ENCODE data around the gene SF3B3. TPM values are rescaled to one million over a fixed set of nuclear protein-coding genes. Genes with fewer than 3 reads are reported as not detected.

SF3B3 gene
- total and polyA plus RNA-seq, 5 donors, result 67.5 to 154 (median 141) TPM

Other genes with a start within 250 kb of the SF3B3 start
- 10 to 100 TPM; 61.2 to 73.7 (median 66.1) TPM for gene AARS1, start 234.3 kb upstream of the SF3B3 start, total RNA-seq
- 35.5 TPM for gene AARS1, start 234.3 kb upstream of the SF3B3 start, polyA plus RNA-seq
- gene DDX19B, start 224.6 kb upstream of the SF3B3 start, total RNA-seq, result 10 to 100 TPM; 13.8 to 18.7 (median 16.0) TPM
- 13.4 TPM for gene DDX19B, start 224.6 kb upstream of the SF3B3 start, polyA plus RNA-seq
- gene DDX19A, start 176.9 kb upstream of the SF3B3 start, total RNA-seq, result 10 to 100 TPM; 23.0 to 26.2 (median 24.2) TPM
- gene DDX19A, start 176.9 kb upstream of the SF3B3 start, polyA plus RNA-seq, result 18.4 TPM
- 10 to 100 TPM; 15.4 to 21.3 (median 19.9) TPM for gene ST3GAL2, start 84.7 kb upstream of the SF3B3 start, total RNA-seq
- 13.3 TPM for gene ST3GAL2, start 84.7 kb upstream of the SF3B3 start, polyA plus RNA-seq
- gene FCSK, start 69.2 kb upstream of the SF3B3 start, total RNA-seq, result 10 to 100 TPM; 10.4 to 12.3 (median 11.7) TPM
- gene FCSK, start 69.2 kb upstream of the SF3B3 start, polyA plus RNA-seq, result 8.3 TPM
- gene COG4, start 262 bp upstream of the SF3B3 start, total RNA-seq, result 10 to 100 TPM; 30.7 to 40.8 (median 37.3) TPM
- gene COG4, start 262 bp upstream of the SF3B3 start, polyA plus RNA-seq, result 29.2 TPM
- 1 to 10 TPM in 2 of 4 donors, under 1 TPM in 2; 0.74 to 2.1 (median 1.5) TPM for gene IL34, start 122.7 kb downstream of the SF3B3 start, total RNA-seq
- gene IL34, start 122.7 kb downstream of the SF3B3 start, polyA plus RNA-seq, result 1.9 TPM
- 10 to 100 TPM; 60.4 to 71.2 (median 67.7) TPM for gene MTSS2, start 162.2 kb downstream of the SF3B3 start, total RNA-seq
- 47.5 TPM for gene MTSS2, start 162.2 kb downstream of the SF3B3 start, polyA plus RNA-seq